Gastroesophageal sphincter (tissue), 3 donors: Measurements from ENCODE around the gene SPINDOC.

Experiments
- EP300 ChIP-seq: sonication (generic); formaldehyde crosslinking; IDR thresholded peaks from one replicate; pipeline ENCODE4 v1.6.1; 2017; ENCODE audit warnings: antibody characterized with exemption, mild to moderate bottlenecking
- TF ChIP-seq, protein P1 (sequence below), 4 experiments: fragments of 200-600 bp in 2 of 4; fragments of 450-650 bp in 2 of 4; sonication (generic) in 1 of 4; IDR thresholded peaks; one replicate each; pipeline ENCODE4 v1.5.1; 2017 to 2019; ENCODE audit warnings: antibody characterized with exemption in 4 of 4, mild to moderate bottlenecking in 2 of 4, moderate library complexity in 2 of 4

DNA sequence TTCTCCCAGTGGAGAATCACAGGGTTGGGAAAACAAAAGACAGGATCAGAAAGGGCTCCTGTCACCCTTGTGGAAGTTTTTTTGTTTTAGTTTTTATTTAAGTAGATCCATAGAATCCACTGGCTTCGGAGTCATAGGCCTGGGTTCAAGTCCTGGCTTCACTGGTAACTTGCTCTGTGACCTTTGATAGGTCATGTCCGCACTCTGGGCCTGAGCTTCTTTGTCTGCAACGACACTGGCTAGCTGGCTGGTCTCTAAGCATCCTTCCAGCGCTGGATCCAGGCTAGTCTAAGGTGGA is 46.0 kb upstream of the SPINDOC start:
- TF ChIP-seq, protein P1, sequence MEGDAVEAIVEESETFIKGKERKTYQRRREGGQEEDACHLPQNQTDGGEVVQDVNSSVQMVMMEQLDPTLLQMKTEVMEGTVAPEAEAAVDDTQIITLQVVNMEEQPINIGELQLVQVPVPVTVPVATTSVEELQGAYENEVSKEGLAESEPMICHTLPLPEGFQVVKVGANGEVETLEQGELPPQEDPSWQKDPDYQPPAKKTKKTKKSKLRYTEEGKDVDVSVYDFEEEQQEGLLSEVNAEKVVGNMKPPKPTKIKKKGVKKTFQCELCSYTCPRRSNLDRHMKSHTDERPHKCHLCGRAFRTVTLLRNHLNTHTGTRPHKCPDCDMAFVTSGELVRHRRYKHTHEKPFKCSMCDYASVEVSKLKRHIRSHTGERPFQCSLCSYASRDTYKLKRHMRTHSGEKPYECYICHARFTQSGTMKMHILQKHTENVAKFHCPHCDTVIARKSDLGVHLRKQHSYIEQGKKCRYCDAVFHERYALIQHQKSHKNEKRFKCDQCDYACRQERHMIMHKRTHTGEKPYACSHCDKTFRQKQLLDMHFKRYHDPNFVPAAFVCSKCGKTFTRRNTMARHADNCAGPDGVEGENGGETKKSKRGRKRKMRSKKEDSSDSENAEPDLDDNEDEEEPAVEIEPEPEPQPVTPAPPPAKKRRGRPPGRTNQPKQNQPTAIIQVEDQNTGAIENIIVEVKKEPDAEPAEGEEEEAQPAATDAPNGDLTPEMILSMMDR (IDR thresholded peaks at IDR 0.05) = no peak
- TF ChIP-seq EP300 = no peak
